Fibroblast of mammary gland (primary cell): ENCODE data around the gene ZNF710.
A peak's percentile ranks its signal among the peaks of the same experiment; 100 is the strongest.

ENCODE experiments used
- DNase-seq: peaks from one replicate; pipeline ENCODE4 v3.0.0-alpha.2; 2010; ENCODE audit warnings: low read depth
- H3K4me3 ChIP-seq: 2 replicates; pipeline ENCODE4 v1.5.1; 2011; ENCODE audit warnings: low read depth, mild to moderate bottlenecking, low read length, moderate library complexity; ENCODE audit not compliant: control insufficient read depth
- TF ChIP-seq, protein P1 (sequence below): conservative IDR thresholded peaks from 2 replicates; pipeline ENCODE4 v1.5.1; 2011; ENCODE audit warnings: low read depth, low read length, inconsistent platforms; ENCODE audit not compliant: control insufficient read depth, insufficient read depth

Gene ZNF710

DNA sequence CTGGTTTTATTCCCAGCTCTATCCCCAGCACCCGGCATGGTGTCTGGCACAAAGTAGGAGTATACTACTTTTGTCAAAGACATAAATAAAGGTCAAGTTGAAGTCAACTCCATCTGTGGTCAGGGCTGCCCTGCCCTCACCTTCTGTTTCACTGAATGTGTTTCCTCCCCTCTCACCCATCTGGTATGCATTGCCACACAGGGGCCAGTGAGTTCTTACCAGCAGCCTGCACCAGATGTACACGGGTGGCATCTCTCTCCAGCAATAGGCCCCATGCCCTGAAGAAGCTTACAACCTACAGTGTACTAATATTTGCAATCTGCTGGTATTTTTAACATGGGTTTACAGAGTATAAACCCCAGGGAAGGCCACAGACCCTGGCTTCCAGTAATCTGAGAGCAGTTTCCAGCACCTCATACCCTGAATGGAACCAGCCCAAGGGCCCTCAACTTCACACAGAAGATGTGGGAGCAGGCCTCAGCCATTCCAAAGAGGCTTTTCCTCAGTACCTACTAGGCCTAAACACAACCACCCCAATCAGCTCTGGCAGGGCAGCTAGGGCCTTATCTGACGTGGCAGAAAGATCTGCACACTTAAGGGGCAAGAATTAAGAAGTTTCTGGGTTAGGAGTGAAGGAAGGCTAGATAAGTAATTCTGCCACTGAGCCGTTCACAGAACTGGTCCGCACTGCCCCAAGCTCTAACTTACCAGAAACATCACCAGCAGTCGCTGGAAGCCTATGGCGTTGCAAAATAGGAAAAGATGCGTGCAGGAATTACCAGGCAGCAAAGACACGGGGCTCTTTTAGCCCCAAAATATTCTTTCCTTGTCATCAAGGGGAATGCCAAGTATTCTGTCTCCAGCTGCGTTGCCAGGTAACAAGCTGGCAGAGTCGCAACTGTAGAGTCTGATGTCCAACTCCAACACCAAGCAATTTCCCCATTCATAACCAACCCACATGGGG is 99.0 kb downstream of the ZNF710 start:
- H3K4me3 ChIP-seq, result no peak overlapping the region
- peak; percentile 49 for DNase-seq
- TF ChIP-seq, protein P1, sequence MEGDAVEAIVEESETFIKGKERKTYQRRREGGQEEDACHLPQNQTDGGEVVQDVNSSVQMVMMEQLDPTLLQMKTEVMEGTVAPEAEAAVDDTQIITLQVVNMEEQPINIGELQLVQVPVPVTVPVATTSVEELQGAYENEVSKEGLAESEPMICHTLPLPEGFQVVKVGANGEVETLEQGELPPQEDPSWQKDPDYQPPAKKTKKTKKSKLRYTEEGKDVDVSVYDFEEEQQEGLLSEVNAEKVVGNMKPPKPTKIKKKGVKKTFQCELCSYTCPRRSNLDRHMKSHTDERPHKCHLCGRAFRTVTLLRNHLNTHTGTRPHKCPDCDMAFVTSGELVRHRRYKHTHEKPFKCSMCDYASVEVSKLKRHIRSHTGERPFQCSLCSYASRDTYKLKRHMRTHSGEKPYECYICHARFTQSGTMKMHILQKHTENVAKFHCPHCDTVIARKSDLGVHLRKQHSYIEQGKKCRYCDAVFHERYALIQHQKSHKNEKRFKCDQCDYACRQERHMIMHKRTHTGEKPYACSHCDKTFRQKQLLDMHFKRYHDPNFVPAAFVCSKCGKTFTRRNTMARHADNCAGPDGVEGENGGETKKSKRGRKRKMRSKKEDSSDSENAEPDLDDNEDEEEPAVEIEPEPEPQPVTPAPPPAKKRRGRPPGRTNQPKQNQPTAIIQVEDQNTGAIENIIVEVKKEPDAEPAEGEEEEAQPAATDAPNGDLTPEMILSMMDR, result no peak

GRCh38 chr15:90101130-90101968 is 100.2 kb downstream of the ZNF710 start:
- peak overlapping the region; percentile 54 for H3K4me3 ChIP-seq
- TF ChIP-seq, protein P1, result no peak
- peak; percentile 11 for DNase-seq

DNA sequence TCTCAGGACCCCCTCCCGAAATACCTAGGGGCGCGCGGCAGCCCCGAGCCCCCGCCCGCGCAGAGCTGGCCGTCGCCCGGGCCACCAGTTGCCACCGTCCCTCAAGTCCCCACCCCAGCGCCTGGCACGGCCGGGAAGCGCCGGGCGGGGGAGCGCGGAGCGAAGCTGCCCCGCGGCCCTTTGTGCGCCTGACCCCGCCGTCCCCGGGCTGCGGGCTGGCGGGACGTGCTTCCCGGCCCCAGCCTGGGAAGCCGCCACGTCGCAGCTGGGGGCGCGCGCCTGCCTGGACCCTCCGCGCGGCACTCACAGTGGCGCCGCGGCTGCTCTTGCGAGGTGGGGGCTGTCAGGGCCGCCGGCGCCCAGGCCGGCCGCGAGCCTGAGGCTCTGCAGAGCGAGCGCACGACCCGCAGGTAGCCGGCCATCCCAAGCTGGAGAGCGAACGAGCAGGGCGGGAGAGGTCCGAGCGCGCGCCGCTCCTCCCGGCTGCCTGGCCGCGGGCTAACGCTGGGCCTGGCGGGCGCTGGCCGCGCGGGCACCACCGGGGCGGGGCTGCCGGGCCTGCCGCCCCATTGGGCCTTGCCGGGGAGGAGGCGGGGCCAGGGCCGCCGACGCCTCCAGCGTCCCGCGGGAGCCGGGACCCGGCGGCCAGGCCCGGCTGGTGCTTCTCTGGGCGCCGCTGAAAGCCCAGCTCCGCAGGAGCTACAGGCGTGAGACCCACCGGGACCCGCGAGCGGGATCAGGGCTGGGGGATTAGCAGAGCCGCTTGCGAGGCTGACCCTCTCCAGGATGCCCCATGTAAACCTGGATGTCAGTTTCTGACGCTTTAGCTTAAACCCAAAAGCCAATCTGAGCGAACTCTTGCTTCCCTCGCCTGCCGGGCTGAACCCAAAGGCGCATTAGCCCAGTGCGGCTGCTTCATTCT is 101.1 kb downstream of the ZNF710 start, which contains the start of gene IDH2:
TSS of gene IDH2 (minus strand) at position 500 of the 922 bp plus-strand sequence. CDS start at position 422, 78 bp downstream.
- TF ChIP-seq, protein P1, result no peak
- peak; percentile 56 for DNase-seq
- peak within 1 kb of the TSS; percentile 58 for H3K4me3 ChIP-seq

DNA sequence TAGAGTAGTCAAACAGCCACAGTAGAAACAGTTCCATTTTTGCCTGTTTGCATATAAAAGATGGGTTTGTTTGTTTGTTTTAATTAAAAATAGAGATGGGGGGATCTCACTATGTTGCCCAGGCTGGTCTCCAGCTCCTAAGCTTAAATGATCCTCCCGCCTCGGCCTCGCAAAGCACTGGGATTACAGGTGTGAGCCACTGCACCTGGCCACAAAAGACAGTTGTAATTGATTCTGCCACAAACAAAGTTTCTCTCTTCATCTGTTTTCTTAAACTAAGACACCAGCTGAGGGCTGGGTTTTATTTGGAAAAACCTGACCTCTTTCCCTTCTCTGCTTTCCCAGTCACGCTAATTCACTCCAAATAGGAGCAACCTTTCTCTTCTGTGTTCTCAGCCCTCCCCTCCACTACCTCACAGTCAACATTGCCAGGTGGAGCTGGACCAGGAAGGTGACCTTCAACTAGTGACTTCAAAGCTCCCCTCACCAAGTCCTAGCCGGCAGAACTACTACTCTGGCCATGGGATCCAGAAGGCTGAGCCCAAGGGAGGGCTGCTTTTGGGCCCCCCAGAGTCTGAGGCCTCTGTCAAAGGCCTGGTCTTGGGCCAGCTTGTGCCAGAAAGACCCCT is 102.7 kb downstream of the ZNF710 start:
- TF ChIP-seq, protein P1, result no peak
- DNase-seq, result no peak
- no peak overlapping the region for H3K4me3 ChIP-seq

DNA sequence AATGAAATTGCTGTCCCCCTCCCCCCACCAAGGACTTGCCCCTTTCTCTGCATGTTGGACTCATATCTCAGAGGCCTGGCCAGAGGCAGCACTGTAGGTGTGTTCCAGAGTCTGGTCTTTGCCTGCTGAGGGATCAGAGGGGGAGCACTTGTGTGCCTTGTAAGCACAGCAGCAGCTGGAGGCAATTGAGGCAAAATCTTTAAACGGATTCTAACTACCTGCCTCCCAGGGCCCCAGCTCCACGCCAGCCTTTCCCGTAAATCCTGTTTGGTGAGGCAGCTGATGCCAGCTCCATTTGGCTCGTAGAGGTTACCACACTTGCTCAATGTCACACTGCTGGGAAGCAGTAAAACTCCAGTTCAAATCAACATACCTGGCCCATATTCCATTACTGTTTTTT is 103.4 kb downstream of the ZNF710 start:
- H3K4me3 ChIP-seq, result no peak overlapping the region
- TF ChIP-seq, protein P1, result no peak
- DNase-seq, result no peak
